GM19351 (cell line): ENCODE data around the gene TALDO1.
"Not testable (repeated sequence)": the region's sequence is repeated elsewhere in the genome, so short reads cannot be mapped to it uniquely, and the experiment has no call there.

ENCODE experiments used
- ATAC-seq: cut with Tn5 transposase; IDR thresholded peaks from one replicate; pipeline ENCODE4 v1.9.1; 2021; ENCODE audit warnings: mild to moderate bottlenecking, moderate library complexity; ENCODE audit not compliant: unreplicated experiment

TALDO1 gene

GRCh38 chr11:733072-733471, 14.2 kb upstream of the TALDO1 start:
- ATAC-seq = no peak

- not testable (repeated sequence) for ATAC-seq
Measured at GRCh38 chr11:734541-734940, 12.7 kb upstream of the TALDO1 start.

GRCh38 chr11:737366-737765, 9.9 kb upstream of the TALDO1 start:
- no peak for ATAC-seq

- ATAC-seq = not testable (repeated sequence)
Measured at GRCh38 chr11:737899-738298, 9.4 kb upstream of the TALDO1 start.

- ATAC-seq = no peak
Measured at GRCh38 chr11:742156-742546, 5.1 kb upstream of the TALDO1 start.

- ATAC-seq = no peak
Measured at GRCh38 chr11:742571-743201, 4.6 kb upstream of the TALDO1 start.

GRCh38 chr11:745428-745827, 1.8 kb upstream of the TALDO1 start:
- no peak for ATAC-seq

GRCh38 chr11:746289-747157, 741 bp upstream of the TALDO1 start:
- peak; percentile 30 for ATAC-seq

- peak; percentile 9 for ATAC-seq
Measured at GRCh38 chr11:748007-748359, 719 bp downstream of the TALDO1 start.

- ATAC-seq = no peak
Measured at GRCh38 chr11:749731-750130, 2.5 kb downstream of the TALDO1 start.

- no peak for ATAC-seq
Measured at GRCh38 chr11:760236-760635, 13.0 kb downstream of the TALDO1 start.

- no peak for ATAC-seq
Measured at GRCh38 chr11:761526-762108, 14.4 kb downstream of the TALDO1 start.

GRCh38 chr11:762421-763072, 15.3 kb downstream of the TALDO1 start:
- no peak for ATAC-seq

GRCh38 chr11:763073-763463, 15.8 kb downstream of the TALDO1 start:
- ATAC-seq = no peak

- no peak for ATAC-seq
Measured at GRCh38 chr11:763549-764321, 16.5 kb downstream of the TALDO1 start.

- ATAC-seq = no peak
Measured at GRCh38 chr11:764322-765024, 17.2 kb downstream of the TALDO1 start.

- ATAC-seq = no peak
Measured at GRCh38 chr11:765025-765801, 17.9 kb downstream of the TALDO1 start.

- ATAC-seq = no peak
Measured at GRCh38 chr11:765802-766091, 18.5 kb downstream of the TALDO1 start.

GRCh38 chr11:766106-766935, 19.1 kb downstream of the TALDO1 start:
- ATAC-seq = no peak
